Omental fat pad (tissue), 4 donors: Measurements from ENCODE around the gene ZFYVE28. TPM values are rescaled to one million over a fixed set of nuclear protein-coding genes. Genes with fewer than 3 reads are reported as not detected.
"Not testable (repeated sequence)": the region's sequence is repeated elsewhere in the genome, so short reads cannot be mapped to it uniquely, and the experiment has no call there.

ENCODE experiments used
- ATAC-seq: fragments of 150-250 bp; one replicate; pipeline ENCODE4 v1.9.1; 2016; ENCODE audit warnings: mild to moderate bottlenecking, moderate library complexity; ENCODE audit not compliant: low FRiP score
- DNase-seq: peaks from one replicate; pipeline ENCODE4 v3.0.0-alpha.2; 2019; ENCODE audit warnings: low spot score
- total RNA-seq, 4 donors: library from RNA; depleted of rRNA; stranded (reverse); fragments of >200 nt; gene quantifications; one replicate each; pipeline ENCODE4 v1.1.0, GENCODE V29; 2016
- TF ChIP-seq, protein P1 (sequence below), 3 donors: fragments of 450-650 bp; IDR thresholded peaks; one replicate each; pipeline ENCODE4 v1.5.1; 2016 to 2017; ENCODE audit warnings: antibody characterized with exemption in 3 of 3, mild to moderate bottlenecking in 3 of 3, moderate library complexity in 2 of 3

Gene ZFYVE28
- total RNA-seq, 4 donors from 2014 or later: 7.1 to 24.5 (median 16.7) TPM

DNA sequence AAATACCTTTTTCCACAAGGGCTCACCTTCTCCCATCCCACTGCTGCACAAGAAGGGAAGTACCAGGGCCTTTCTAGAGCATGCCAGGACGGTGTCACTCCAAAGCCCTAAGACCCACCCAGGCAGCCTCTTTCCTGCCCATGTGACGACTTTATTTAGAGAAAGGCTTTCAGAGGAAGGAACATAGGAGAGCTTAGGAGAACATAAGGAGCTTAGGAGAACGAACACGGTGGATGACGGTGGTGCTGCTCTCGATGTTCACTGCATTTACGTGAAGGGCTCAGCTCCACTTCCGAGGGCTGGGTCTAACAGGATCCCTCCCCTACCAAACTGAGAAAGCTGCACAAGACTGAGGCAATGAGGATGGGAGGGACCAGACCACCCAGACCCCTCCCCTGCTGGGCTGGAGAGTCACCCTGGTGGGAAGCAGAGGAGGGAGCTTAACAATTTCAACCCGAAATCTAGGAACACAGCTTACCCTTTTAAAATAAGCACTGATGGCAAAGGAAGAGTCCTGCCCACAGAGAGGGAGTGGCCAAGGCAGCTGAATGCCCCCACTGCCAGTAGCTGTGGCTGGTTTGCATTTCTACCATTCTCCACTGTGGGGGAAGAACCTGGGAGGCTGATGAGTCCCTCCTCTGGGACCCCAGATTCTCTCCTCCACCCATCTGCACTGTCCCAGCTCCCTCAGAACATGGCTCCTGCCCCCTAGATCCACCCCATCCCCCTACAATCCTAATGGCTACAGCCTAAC lies 29.8 kb downstream of the ZFYVE28 start:
- ATAC-seq: no peak

DNA sequence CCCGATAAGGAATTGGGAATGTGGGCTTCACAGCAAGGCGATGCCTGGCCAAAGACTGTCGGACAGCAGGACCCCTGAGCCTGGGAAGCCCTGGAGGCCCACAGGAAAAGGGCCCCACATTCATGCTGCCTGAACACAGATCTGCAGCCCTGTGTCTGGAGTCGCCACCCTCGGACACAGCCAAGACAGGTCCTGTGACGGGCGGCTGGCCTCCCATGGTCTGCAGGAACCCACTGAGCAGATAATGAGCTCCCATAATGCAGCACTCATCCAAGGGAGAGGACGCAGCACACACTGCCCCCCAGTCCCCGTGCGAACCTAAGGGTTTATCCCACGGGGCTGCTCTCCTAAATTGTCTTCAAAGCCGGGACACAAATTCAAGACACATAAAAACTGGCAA lies 30.6 kb downstream of the ZFYVE28 start:
- no peak for DNase-seq
- TF ChIP-seq, protein P1, sequence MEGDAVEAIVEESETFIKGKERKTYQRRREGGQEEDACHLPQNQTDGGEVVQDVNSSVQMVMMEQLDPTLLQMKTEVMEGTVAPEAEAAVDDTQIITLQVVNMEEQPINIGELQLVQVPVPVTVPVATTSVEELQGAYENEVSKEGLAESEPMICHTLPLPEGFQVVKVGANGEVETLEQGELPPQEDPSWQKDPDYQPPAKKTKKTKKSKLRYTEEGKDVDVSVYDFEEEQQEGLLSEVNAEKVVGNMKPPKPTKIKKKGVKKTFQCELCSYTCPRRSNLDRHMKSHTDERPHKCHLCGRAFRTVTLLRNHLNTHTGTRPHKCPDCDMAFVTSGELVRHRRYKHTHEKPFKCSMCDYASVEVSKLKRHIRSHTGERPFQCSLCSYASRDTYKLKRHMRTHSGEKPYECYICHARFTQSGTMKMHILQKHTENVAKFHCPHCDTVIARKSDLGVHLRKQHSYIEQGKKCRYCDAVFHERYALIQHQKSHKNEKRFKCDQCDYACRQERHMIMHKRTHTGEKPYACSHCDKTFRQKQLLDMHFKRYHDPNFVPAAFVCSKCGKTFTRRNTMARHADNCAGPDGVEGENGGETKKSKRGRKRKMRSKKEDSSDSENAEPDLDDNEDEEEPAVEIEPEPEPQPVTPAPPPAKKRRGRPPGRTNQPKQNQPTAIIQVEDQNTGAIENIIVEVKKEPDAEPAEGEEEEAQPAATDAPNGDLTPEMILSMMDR (IDR thresholded peaks at IDR 0.05): no peak
- ATAC-seq: no peak

More for the DNA sequence above, 29.8 kb downstream of the ZFYVE28 start:
- TF ChIP-seq, protein P1 (IDR thresholded peaks at IDR 0.05): no peak
- no peak for DNase-seq

DNA sequence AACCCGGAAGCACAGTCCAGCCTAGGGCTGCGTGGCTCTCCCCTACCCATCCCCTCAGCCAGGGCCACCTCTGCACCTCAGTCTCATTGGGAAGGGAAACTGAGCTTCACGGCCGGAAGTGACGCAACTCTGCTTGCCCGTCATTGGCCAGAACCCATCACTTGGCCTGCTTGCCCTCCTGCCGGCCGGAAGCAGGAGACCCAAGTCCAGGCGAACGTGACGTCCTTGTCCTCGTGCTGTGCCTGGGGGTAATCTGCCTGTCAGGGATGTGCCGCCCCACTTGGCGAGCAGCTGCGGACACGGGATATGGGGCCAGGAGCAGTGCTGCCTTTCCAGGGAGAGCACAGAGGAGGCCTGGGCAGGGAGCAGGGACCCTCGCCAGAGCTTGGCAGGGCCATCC lies 31.2 kb downstream of the ZFYVE28 start:
- TF ChIP-seq, protein P1 (IDR thresholded peaks at IDR 0.05): no peak
- ATAC-seq: no peak
- no peak for DNase-seq

DNA sequence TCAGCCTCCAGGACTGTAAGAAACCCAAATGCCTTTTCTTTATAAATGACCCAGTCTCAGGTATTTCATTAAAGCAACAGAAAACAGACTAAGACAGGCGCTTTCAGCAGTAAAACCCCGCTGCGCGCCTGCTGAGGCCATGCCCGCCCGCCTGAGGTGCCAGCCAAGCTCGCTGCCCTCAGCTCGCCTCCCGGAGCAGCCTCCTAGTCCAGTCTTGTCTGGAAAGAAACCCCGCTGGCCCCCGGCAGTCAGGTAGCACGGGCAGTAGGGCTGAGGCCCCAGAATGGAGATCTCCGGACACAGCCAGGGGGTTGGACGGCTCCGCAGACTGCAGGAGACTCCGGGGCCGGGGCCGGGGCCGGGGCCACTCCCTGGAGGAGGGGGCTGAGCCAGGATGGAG lies 31.7 kb downstream of the ZFYVE28 start:
- ATAC-seq (no peak), DNase-seq (no peak)
- TF ChIP-seq, protein P1 (IDR thresholded peaks at IDR 0.05): no peak

DNA sequence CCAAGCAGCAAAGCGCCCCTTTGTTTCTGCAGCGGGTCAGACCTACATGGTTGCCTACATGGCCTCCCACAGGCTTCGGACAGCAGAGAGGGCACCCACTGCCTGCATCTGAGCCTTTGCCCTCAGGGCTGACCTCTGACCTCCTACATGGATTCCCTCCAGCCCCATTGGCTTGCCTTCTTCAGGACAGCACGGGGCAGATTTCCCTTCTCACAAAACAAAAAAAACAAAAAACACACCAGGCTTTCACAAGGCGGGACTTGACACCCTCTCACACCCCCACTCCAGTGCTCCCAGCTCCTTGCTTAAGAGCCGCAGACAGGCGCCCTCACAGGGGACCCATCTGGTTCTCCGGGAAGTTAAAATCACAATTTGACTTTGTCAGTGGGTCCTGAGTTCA lies 32.9 kb downstream of the ZFYVE28 start:
- TF ChIP-seq, protein P1 (IDR thresholded peaks at IDR 0.05): no peak
- no peak for ATAC-seq
- no peak for DNase-seq

DNA sequence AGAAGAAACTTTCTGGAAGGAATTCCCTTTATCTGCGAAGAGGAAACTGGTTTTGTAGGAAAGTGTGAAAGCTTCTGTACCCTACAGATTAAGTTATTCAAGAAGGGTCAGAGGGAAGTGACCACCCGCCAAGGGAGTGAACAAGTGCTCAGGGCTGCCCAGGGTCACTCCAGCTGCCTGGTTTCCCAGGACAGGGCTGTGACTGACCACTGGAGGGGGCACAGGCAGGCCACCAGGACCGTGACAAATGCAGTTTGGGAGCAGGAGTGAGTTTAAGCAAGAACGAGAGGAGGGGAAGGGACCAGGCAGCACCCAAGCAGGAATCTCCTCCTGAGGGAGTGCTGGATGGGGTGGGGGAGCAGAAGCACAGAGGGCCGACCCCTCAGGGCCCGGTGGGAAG lies 34.2 kb downstream of the ZFYVE28 start:
- no peak for DNase-seq
- TF ChIP-seq, protein P1 (IDR thresholded peaks at IDR 0.05): no peak
- no peak for ATAC-seq

DNA sequence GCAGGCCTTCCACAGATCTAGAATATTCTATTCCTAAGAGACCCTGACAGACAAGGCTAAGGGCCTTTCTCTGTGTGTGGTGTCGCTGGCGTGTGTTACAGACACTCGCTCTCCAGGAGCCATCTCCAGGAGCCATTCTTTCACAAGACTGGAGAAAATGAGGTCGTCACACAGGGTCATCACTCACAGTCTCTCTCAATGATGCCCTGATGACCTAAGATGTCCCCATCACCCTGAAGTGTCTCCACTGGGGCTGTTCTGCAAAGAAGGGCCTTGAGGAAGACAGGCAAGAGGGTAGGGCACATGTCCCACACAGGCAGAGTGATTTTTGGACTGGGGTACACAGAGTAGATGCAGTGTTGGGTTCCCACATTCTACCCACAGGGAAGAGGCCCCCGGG lies 34.7 kb downstream of the ZFYVE28 start:
- TF ChIP-seq, protein P1 (IDR thresholded peaks at IDR 0.05): no peak
- DNase-seq: no peak
- no peak for ATAC-seq

DNA sequence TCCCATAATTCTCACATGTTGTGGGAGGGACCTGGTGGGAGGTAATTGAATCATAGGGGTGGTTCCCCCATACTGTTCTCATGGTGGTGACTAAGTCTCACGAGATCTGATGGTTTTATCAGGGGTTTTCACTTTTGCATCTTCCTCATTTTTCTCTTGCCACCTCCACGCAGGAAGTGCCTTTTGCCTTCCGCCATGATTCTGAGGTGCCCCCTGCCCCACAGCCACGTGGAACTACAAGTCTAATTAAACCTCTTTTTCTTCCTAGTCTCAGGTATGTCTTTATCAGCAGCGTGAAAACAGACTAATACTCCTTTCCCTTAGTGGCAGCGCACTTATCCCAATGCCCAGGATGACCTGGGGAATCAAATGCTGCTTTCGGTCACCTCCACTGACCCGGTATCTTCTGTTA lies 35.2 kb downstream of the ZFYVE28 start:
- ATAC-seq, DNase-seq: not testable (repeated sequence)

DNA sequence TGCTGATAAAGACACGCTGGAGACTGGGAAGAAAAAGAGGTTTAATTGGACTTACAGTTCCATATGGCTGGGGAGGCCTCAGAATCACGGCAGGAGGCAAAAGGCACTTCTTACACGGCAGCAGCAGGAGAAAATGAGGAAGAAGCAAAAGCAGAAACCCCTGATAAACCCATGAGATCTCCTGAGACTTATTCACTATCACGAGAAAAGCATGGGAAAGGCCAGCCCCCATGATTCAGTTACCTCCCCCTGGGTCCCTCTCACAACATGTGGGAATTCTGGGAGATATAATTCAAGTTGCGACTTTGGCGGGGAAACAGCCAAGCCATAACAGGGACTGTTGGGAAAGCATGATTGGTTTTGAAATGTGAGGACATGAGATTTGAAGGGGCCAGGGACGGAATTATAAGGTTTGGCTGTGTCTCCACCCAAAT lies 35.7 kb downstream of the ZFYVE28 start:
- ATAC-seq, DNase-seq: not testable (repeated sequence)

DNA sequence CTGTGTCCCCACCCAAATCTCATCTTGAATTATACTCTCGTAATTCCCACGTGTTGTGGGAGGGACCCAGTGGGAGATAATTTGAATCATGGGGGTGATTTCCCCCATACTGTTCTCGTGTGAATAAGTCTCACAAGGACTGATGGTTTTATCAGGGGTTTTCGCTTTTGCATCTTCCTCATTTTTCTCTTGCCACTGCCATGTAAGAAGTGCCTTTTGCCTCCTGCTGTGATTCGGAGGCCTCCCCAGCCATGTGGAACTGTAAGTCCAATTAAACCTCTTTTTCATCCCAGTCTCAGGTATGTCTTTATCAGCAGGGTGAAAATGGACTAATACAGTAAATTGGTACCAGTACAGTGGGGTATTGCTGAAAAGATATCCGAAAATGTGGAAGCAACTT lies 37.9 kb downstream of the ZFYVE28 start:
- not testable (repeated sequence) for ATAC-seq, DNase-seq
